MCF 10A (cell line): ENCODE measurements around the gene LPP. TPM values are rescaled to one million over a fixed set of nuclear protein-coding genes. Genes with fewer than 3 reads are reported as not detected.

Experiments
- BruUV-seq: library from RNA; stranded (reverse); fragments of 400-500 nt; replicated peaks from 2 replicates; lab custom pipeline; 2021; lab: Mats Ljungman, UMichigan
- CTCF ChIA-PET: fragments of 300-600 bp; sonication (Branson Sonifier 250); formaldehyde crosslinking; extraction: SDS; loops from one replicate; lab custom pipeline; 2021; ENCODE audit warnings: antibody characterized with exemption, inconsistent platforms; lab: Yijun Ruan, JAX
- POLR2A ChIA-PET: fragments of 300-600, 350-650 bp; sonication (Branson Sonifier 250); formaldehyde crosslinking; extraction: SDS; loops from one replicate; lab custom pipeline; 2020; ENCODE audit warnings: antibody characterized with exemption, inconsistent platforms; lab: Yijun Ruan, JAX
- DNase-seq: peaks from one replicate; pipeline ENCODE4 v3.0.0-alpha.2; 2018; ENCODE audit not compliant: unreplicated experiment
- H3K27ac Mint-ChIP-seq: one replicate; pipeline ENCODE4 v1.8.0; 2022; ENCODE audit warnings: mild to moderate bottlenecking, low read depth, mixed read lengths; ENCODE audit not compliant: unreplicated experiment
- H3K27me3 Mint-ChIP-seq: one replicate; pipeline ENCODE4 v1.8.0; 2022; ENCODE audit warnings: mixed read lengths; ENCODE audit not compliant: insufficient read depth, unreplicated experiment
- H3K36me3 Mint-ChIP-seq: one replicate; pipeline ENCODE4 v1.8.0; 2022; ENCODE audit warnings: mild to moderate bottlenecking, moderate library complexity, mixed read lengths; ENCODE audit not compliant: insufficient read depth, unreplicated experiment
- H3K4me1 Mint-ChIP-seq: one replicate; pipeline ENCODE4 v1.8.0; 2022; ENCODE audit warnings: mixed read lengths; ENCODE audit not compliant: insufficient read depth, unreplicated experiment
- H3K4me3 Mint-ChIP-seq: one replicate; pipeline ENCODE4 v1.8.0; 2022; ENCODE audit warnings: mild to moderate bottlenecking, moderate library complexity, mixed read lengths; ENCODE audit not compliant: unreplicated experiment
- H3K9me3 Mint-ChIP-seq: one replicate; pipeline ENCODE4 v1.8.0; 2022; ENCODE audit warnings: mixed read lengths; ENCODE audit not compliant: unreplicated experiment
- CTCF ChIP-seq: fragments of 200-600 bp; IDR thresholded peaks from one replicate; pipeline ENCODE4 v1.8.0; 2022; ENCODE audit warnings: antibody characterized with exemption, mild to moderate bottlenecking; ENCODE audit not compliant: unreplicated experiment
- intact Hi-C: fragments of 100-400 bp; cut with micrococcal nuclease; formaldehyde crosslinking; loops from 2 replicates; pipeline ENCODE4 v1.14.1; 2022
- total RNA-seq: library from RNA; stranded (reverse); gene quantifications from 2 replicates; pipeline ENCODE4 v1.2.3, GENCODE V29; 2022

LPP gene
- total RNA-seq, 1 experiment from 2014 or later = 117 TPM

DNA sequence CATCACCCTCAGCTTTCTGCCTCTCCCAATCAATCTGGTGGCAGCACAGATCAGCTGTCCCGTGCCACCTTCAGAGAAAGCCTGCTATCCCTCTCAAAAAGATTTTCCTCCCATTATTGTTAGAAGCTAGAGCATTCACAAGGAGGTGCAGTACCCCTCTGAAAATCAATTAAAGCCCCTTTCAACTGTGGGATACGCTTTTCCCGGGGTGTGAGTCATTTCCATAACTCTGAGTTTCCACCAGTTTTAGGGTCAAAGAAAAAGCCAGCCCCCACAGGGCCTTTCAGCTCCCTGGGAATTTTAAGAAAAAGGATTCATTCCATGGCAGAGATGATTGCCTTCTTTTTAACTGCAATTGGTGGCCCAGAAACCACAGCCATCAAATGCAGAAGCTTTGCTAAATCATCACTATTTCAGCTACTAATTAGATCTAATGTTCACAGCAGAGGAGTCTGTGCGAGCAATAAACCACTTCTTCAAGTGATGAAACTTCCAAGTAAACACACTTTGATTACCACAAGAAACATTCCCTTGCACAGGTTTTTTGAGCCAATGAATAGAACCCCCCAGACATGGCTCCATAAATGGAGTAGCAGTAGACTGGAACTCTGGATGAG is 747.8 kb downstream of the LPP start:
- ChIA-PET CTCF (interaction anchor here (0.6 to 2.6 kb wide), 3 partner anchors 34 to 1161 kb away, joined by 3 to 13 read pairs (median 4); no protein-coding TSS in a partner anchor), POLR2A (interaction anchor here (0.6 to 3.3 kb wide), 17 partner anchors 9 to 1164 kb away, joined by 3 to 26 read pairs (median 6); no protein-coding TSS in a partner anchor)
- Mint-ChIP-seq H3K9me3 (no peaks in the 10 kb centered on the region), H3K4me3 (no peak overlapping the region), H3K36me3 (peaks cover 7% of the 10 kb centered on the region), H3K4me1 (peaks cover 54% of the 10 kb centered on the region), H3K27ac (peak overlapping the region; percentile 80), H3K27me3 (no peaks in the 10 kb centered on the region)
- no peak for TF ChIP-seq CTCF
- no TSS peak for BruUV-seq
- no peak for DNase-seq
- intact Hi-C loops = no loop called here

DNA sequence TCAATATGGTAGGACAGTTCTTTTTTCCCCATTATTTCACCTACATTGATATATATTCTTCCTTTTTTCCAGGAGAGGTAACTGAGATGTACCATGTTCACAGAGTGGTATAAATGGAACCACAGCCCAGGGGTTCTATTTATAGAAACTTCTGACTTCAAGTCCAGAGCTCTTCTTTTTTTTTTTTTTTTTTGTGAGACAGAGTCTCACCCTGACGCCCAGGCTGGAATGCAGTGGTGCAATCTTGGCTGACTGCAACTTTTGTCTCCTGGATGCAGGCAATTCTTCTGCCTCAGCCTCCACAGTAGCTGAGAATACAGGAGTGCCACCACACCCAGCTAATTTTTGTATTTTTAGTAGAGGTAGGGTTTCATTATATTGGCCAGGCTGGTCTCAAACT is 750.7 kb downstream of the LPP start:
- BruUV-seq = no TSS peak
- DNase-seq = peak; percentile 66
- intact Hi-C loops = no loop called here
- Mint-ChIP-seq H3K27me3 (no peaks in the 10 kb centered on the region), H3K4me3 (no peak overlapping the region), H3K9me3 (no peaks in the 10 kb centered on the region), H3K4me1 (peaks cover 44% of the 10 kb centered on the region), H3K27ac (peak overlapping the region; percentile 19), H3K36me3 (no peaks in the 10 kb centered on the region)
- CTCF ChIA-PET = interaction anchor here (1.8 kb wide), 1 partner anchor 1165 kb away, joined by 4 read pairs; no protein-coding TSS in a partner anchor
- POLR2A ChIA-PET = interaction anchor here (1.1 kb wide), 1 partner anchor 43 kb away, joined by 4 read pairs; no protein-coding TSS in a partner anchor
- TF ChIP-seq CTCF = no peak

DNA sequence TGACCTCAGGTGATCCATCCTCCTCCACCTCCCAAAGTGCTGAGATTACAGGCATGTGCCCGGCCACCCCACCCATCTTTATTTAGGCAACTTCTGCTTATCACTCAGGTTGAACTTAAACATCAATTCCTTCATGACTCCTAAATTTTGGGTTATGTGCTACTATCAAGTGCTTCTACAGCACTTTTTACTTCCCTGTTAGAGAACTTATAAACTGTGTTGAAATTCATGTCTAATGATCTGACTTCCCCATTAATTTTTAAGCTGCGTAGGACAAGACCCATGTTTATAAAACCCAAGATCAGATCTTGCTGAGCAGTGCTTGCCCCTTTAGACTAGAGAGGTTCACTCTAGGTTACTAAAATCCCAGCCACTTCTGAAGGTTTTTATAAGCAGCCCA is 751.6 kb downstream of the LPP start:
- no peak for TF ChIP-seq CTCF
- Mint-ChIP-seq H3K27ac (no peak overlapping the region), H3K4me1 (peaks cover 35% of the 10 kb centered on the region), H3K4me3 (no peak overlapping the region), H3K36me3 (no peaks in the 10 kb centered on the region), H3K27me3 (no peaks in the 10 kb centered on the region), H3K9me3 (no peaks in the 10 kb centered on the region)
- CTCF ChIA-PET = interaction anchor here (1.8 kb wide), 1 partner anchor 1166 kb away, joined by 4 read pairs; no protein-coding TSS in a partner anchor
- no peak for DNase-seq
- POLR2A ChIA-PET = interaction anchor here (1.1 kb wide), 1 partner anchor 42 kb away, joined by 4 read pairs; no protein-coding TSS in a partner anchor
- intact Hi-C loops = no loop called here
- no TSS peak for BruUV-seq

- no TSS peak for BruUV-seq
- TF ChIP-seq CTCF = no peak
- Mint-ChIP-seq H3K27me3 (no peaks in the 10 kb centered on the region), H3K9me3 (no peaks in the 10 kb centered on the region), H3K4me1 (peaks cover 28% of the 10 kb centered on the region), H3K27ac (no peak overlapping the region), H3K36me3 (no peaks in the 10 kb centered on the region), H3K4me3 (no peak overlapping the region)
- ChIA-PET CTCF (interaction anchor here (1.1 to 1.8 kb wide), 3 partner anchors 41 to 1167 kb away, joined by 3 to 5 read pairs (median 4); no protein-coding TSS in a partner anchor), POLR2A (interaction anchor here (0.6 kb wide), 1 partner anchor 148 kb away, joined by 4 read pairs; no protein-coding TSS in a partner anchor)
- intact Hi-C loops = no loop called here
- DNase-seq = no peak
Observed at GRCh38 chr3:188906236-188906635, 752.3 kb downstream of the LPP start.
